ENCODE data around the gene ABL2.
"Not testable (repeated sequence)": the region's sequence is repeated elsewhere in the genome, so short reads cannot be mapped to it uniquely, and the experiment has no call there.

ABL2 gene

DNA sequence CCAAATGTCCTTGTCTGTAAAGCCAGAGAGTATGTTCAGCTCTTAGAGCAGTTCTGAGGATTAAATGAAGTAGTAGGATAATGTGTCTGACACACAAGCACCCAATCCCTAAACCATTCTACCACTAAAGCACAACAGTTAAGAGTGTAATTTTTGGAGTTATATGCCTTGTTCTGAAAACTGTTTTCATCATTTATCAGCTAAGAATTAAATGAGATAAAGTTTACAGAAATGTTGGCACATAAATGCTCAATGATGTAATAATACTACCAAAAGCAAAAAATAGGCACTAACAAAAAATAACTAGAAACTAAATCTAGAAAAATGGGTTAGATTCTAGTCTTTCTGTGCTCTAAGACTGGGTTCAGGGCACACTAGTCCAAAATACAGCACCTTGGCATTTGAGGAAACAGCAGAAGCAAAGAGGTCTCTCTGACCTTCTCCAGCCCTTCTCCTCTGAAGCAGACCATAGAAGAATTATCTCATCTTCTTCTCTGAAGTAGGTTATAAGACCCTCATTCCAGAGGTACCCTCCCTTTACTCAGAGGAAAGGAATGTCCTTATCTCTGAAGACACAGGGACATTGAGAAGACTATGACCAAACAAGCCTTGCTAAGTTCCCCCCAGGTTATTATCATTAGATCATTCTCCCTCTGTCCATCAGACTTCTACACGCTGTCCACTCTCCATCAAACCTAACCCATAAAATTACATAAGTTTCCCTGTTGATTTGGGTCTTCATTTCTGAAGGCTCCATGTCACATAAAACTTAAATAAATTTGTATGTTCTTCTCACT is 20.6 kb downstream of the ABL2 start:
- DNase-seq = no peak

DNA sequence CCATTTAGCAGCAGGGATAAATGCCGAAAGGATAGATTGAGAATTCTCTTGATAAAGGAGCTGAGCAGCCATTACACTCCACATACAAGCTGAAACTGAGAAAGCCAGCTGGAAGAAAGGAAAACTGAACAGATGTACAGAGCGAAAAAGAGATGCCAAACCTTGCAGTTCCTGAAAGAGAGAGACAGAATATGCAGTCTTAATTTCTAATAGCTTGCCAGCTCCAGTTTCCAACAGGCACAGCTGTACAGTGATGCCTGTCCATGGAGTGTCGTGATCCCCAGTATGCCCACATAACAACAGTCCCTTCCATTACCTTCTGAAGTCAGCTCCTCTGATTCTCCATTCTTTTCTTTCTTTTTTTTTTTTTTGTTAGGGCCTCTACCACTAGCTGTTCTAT is 22.7 kb downstream of the ABL2 start:
- DNase-seq = no peak

DNA sequence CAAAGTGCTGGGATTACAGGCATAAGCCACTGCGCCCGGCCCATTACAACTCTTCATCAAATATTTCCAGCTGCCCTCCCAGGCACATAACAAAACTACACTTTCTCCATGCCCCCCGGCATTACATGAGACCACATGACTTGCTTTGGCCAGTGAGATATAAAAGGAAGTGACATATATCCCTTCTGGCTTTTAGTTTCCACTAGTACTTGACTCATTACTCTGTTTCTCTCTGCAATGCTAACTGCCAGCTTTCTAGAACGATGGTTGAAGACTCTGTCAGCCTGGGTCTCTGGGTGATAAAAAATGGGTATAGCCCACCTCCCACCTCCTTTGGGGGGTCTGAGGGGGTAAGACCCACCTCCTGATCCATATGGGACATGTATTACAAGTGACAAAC is 24.2 kb downstream of the ABL2 start:
- DNase-seq = no peak

DNA sequence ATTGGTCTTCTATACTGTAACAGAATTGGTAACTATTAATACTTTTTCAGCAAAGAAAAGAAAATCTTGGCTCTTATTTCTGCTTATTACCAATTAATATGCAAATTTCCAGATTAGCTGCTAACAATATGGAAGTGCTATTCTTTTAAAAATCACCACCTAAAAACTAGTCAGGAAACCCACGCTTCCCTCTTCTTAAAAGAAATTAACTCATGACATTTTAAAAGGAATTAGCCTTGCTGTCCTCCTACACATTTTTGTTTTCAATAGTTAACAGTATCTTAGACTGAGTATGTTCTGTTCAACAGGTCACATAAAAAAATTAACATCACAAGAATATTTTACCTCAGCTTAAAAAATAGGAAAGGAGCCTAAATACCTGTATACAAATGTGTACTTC is 27.3 kb downstream of the ABL2 start:
- no peak for DNase-seq

DNA sequence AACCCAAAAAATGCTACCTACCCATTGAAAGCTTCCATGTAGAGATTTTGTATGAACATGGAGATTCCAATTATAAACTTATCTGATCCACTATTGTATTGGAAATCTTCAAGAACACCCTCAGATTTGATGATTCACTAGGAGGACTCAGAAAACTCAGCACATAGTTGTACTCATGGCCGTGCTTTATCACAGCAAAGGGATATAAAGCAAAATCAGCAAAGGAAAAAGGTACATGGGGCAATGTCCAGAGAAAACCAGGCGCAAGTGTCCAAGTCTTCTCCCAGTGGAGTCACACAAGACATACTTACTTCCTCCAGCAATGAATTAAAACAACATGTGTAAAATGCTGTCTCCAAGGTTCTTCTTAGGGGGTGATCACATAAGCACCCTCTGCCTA is 28.9 kb downstream of the ABL2 start:
- DNase-seq = no peak

DNA sequence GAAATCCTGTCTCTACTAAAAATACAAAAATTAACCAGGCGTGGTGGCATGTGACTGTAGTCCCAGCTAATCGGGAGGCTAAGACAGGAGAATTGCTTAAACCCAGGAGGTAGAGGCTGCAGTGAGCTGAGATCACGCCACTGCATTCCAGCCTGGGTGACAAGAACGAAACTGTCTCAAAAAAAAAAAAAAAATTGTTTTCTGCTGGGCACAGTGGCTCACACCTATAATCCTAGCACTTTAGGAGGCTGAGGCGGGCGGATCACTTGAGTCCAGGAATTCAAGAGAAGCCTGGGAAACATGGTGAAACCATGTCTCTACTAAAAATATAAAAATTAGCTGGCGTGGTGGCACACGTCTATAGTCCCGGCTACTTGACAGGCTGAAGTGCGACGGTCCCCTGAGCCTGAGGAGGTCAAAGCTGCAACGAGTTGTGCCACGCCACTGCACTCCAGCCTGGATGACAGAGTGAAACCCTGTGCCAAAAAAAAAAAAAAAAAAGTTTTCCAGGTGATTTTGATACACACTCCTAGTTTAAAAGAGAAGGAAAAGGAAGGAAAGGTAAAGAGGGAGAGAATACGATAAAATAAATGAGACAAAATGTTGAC is 31.7 kb downstream of the ABL2 start:
- no peak for DNase-seq

DNA sequence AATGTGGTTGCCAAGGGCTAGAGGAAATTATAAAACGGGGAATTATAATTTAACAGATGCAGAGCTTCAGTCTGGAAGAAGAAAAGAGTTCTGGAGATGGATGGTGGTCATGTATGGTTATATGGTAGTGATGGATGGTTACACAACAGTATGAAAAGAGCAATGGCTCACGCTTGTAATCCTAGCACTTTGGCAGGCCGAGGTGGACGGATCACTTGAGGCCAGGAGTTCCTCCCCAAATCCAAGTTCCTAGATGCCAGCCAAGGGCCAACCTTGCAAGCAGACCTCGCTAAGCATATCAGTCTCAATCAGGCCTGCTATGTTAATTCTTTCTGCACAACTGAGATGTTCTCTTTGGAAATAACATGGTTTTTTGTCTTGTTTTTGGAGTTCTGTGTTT is 33.6 kb downstream of the ABL2 start:
- not testable (repeated sequence) for DNase-seq

DNA sequence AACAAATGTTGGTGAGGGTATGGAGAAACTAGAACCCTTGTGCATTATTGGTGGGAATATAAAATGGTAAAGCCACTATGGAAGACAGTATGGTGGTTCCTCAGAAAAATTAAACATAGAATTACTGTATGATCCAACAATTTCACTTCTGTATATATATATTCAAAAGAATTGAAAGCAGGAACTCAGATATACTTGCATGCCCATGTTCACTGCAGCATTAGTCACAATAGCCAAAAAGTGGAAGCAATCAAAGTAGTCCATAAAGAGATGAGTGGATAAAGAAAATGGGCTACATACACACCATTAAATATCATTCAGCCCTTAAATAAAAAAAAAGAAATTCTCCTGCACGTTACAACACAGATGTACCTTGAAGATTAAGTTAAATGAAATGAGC is 34.1 kb downstream of the ABL2 start:
- no peak for DNase-seq

DNA sequence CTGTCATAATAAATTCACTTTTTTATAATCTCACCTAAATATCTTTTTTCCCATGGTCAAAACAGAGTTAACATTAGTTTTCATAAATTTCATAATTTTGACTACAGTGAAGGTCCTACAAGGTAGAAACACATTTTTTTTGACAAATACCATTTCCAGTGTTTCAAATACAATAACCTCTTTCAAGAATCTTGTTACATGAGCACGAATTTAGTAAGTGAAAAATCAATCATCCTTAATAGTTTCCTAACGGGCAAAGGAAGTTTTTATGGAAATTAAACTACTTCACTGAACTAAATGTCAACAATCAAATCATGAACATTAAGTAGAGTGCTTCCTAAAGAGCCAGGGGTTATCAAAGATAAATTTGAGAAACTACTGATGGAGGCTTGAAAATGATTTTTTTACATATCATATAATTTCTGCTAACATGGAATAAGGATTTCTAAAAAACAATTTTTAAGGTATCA is 35.4 kb downstream of the ABL2 start:
- DNase-seq = no peak

DNA sequence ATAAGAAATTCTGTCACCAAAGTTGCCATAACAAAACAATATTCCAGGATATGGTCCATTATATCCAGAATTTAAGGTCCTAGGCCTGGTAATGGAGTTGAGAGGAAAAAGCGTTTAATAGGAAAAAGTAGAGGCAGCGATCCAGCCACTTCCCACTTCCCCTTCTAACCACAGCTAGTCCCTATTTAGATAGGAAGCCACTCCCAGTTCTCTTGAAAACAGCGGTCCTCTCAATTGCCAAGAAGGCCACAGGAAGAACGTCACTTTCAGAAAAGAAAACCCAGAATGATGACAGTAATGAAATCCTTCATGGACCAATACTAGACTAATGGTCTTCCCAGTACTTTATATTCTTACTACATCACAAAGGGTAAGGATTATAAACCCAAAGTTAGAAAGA is 38.6 kb downstream of the ABL2 start:
- DNase-seq = no peak

DNA sequence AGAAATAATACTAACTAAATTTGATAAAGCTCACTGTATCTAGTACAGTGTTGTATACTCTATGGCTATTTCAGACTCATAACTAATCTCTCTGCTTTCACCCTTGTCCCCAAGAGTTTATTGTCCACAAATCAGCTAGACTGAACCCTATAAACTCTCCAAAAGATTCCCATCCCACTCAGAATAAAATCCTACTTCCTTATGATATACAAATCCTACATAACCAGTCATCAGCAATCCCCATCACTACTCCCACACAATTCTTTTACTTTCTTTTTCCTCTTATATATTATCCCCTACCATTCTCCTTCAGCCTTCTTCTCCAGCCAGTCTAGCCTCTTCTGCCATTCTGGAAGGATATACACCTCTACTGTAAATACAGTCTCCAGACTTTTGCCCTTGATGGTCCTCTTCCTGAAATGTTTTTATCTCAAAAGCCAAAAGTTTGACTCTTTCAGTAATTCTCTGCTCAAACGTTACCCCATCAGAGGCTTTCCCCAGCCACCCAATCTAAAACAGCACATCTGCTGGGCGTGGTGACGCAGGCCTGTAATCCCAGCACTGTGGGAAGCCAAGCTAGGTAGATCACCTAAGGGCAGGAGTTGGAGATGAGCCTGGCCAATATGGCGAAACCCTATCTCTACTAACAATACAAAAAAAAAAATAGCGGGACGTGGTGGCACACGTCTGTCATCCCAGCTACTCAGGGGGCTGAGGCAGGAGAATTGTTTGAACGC is 41.6 kb downstream of the ABL2 start:
- DNase-seq = no peak

DNA sequence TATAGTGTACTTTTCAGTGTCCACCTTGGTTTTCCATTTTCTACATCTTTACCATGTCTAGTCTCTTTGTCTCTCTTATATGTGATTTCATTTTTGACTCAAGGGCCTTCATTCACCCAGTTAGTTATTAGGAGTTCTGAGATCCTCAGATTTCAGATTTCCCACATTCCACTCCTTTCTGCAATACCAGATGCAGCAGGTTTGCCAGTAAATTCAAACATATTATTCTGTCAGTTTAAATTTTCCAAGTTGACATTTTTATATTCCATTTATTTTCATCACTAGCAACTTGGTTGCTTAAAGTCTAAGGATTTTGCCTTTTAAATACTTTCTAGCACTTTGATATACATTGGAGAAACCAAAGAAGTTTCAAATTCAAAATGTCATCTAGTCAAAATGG is 42.4 kb downstream of the ABL2 start:
- DNase-seq = no peak

DNA sequence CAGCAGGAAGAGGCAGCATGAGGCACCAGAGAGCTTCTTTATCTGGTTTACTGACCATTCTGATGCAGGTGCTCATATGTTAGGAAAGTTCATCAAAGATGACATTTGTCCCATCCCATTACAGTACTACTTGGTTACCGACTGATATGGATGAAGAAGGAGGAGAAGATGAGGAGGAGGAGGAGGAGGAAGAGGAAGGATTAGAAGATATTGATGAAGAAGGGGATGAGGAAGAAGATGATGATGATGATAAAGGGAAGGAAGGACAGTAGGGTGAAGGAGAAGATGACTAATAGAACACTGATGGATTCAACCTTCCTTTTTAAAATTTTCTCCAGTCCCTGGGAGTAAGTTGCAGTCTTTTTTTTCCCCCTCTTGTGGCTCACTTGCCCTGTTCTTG is 45.1 kb downstream of the ABL2 start:
- no peak for DNase-seq

DNA sequence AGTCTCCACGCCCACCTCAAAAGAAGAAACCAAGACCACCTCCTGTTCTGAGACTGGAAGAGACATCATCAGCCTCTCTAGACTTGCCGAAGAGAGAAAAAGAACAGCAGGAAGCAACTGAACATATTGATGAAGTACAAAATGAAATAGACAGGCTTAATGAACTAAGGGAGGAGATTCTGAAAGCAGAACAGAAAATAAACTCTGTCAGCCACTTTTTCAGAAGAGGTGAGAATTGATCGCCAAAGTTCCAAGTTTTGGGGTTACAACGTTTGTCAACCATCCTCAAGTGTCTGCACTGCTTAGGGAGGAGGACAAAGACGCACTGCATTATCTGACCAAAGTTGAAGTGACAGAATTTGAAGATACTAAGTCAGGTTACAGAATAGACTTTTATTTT is 45.6 kb downstream of the ABL2 start:
- DNase-seq = no peak

DNA sequence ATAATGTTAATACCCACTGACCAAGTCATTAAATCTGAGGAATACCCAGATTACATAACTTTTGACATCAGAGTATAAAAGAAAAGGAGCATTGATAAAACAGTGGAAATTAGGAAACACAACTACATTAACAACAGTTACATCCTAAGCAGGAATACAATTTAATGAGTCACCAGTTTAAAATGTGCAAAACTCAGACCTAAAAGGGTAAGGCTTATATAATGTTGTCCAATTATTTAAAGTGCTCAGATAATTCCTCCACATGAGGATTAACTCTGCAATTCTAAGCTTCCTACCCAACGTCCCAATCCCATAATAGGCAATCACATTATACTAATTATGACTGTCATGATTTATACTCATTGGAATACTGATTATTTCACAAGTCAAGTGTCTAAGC is 50.5 kb downstream of the ABL2 start:
- DNase-seq = no peak

DNA sequence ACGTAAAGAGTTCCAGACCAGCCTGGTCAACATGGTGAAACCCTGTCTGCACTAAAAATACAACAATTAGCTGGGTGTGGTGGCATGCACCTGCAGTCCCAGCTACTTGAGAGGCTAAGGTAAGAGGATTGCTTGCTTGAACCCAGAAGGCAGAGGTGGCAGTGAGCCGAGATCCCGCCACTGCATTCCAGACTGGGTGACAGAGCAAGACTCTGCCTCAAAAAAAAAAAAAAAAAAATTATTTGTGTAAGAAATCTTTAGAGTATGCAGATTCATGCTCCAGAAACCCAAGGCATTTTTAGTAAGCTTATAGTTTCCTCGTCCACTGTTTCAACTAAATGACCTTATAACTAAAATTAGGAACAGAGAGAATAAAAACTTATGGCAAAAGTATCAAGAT is 51.3 kb downstream of the ABL2 start:
- DNase-seq = no peak

DNA sequence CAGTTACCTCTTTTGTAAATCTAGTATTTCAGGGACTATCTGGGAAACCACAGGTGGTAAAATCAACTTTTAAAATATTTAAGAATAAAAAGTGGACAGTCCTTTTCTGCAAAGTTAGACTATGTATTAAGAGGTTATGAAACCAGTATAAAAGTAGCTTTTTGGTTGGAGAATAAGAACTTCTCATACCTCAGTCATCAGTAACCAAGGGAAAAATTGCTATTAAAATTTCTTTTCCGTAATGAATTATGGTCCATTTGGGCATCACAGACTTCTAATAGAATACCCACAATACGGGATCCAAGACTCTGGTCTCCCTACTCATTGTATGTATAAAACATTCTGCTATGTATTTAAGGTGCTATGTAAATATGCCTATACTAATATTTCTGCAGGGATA is 51.9 kb downstream of the ABL2 start:
- DNase-seq = no peak

DNA sequence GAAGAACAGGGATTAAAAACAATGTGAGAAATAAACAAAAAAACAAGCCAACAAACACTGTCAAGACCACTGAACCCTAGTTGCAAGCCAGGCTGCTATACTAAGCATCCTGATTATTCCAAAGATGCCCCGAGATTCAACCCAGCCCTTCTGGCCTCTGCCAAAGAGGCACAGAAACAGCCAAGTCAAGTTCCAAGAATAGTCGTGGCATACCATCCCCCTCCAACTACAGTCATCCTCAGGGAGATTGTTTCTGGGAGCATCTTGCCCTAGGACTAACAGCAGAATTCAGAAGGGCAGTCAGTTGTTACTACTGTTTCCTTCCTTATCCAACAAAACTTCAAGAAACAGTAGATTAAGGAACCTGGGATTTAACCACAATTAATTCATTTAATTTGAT is 52.3 kb downstream of the ABL2 start:
- DNase-seq = no peak

DNA sequence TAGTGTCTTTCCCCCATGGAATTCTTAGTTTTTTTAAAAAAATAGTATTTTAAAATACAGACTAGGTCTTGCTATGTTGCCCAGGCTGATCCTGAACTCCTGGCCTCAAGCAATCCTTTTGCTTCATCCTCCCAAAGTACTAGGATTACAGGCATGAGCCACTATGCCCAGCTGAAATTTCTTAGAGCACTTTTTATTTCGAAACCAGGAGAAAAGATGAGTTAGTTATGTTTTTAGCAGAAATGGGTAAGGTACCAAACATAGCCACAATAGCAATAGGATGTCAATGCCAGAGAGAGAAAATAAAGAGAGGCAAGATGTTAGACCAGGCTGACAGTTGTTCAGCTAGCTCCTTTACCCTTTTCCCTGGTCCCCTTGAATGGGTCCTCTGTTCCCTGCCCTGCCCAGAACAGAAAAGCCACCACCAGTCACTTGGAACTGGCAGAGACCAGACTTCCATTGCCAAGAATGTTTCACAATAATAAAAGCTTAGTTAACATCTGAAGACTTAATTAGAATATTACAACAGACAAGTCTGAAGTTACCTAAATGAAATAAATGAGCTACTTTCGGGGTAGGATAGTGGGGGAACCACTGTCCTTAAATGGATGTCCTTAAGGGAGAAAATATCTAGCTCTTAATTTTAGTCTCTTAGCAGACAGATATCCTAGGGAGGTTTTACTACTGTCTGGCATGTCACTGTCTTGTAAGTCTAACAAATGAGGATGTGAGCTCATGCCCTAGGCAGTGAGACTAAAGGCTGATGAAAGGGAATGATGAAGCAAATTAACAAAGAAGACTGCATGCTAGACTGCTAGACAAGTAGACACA is 54.3 kb downstream of the ABL2 start:
- no peak for DNase-seq

DNA sequence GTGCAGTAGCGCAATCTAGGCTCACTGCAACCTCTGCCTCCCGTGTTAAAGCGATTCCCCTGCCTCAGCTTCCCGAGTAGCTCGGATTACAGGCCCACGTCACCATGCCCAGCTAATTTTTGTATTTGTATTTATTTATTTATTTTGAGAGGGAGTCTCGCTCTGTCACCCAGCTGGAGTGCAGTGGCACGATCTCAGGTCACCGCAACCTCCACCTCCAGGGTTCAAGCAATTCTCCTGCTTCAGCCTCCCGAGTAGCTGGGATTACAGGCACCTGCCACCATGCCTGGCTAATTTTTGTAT is 59.1 kb downstream of the ABL2 start:
- DNase-seq = not testable (repeated sequence)

DNA sequence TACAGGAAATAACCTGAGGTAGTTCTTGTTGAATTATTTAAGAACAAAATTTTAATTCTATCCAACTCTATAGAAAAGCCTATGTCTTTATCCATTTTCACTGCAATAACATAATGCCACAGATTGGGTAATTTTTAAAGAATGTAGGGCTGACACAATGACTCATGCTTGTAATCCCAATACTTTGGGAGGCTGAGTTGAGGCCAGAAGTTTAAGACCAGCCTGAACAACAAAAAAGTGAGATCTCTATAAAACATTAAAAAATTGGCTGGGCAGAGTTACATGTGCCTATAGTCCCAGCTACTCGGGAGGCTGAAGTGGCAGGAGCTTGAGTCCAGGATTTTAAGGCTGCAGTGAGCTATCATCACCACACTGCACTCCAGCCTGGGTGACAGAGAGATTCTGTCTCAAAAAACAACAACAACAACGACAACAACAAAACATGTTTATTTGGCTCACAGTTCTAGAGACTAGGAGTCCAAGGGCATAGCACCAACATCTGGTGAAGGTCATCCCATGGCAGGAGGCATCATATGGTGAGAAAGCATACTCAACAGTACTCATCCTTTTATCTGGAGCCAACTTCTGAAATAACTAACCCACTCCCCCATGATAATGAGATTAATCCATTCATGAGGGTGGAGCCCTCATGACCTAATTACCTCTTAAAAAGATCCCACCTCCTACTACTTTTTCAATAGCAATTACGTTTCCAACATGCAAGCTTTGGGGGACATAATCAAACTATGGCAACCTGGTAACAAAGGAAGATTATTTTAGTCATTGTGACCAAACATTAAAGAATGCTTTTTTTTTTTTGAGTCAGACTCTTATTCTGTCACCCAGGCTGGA is 59.6 kb downstream of the ABL2 start:
- no peak for DNase-seq

DNA sequence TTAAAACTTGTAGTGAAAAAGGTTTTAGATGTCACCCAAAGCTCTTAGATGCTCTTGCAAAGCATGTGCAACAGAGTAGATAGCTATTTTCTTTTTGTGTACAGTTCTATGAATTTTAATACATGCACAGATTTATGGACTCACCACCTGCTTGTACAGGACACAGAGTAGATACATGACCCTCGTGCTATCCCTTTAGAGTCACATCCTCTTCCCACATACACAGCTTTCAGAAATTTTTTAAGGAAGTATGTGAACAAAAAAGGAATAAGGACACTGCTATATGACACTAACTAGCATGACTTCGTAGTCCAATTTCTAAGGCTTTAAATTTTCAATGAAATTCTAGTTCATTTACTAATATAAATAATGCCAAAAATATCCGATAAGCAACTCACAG is 60.9 kb downstream of the ABL2 start:
- no peak for DNase-seq

DNA sequence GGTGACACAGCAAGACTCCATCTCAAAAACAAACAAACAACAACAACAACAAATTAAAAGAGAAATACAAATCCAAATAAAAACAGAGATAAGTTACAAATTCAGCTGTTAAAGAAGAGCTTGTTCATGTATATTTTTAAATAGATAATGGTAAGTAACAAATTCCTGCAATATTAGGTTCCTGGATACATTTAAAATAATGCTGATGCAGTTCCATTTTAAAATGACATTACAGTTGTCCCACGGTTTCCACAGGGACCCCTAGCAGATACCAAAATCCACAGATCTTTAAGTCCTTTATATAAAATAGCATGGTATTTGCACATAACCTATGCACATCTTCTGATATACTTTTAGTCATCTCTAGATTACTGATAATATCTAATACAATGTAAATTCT is 61.5 kb downstream of the ABL2 start:
- no peak for DNase-seq

All from NCI-H2029 treated with DMSO at 0.1 percent for 48 hours (cell line).